ENCODE results near the gene KRTAP19-1. TPM values are rescaled to one million over a fixed set of nuclear protein-coding genes. Genes with fewer than 3 reads are reported as not detected.

KRTAP19-1 gene
- total RNA-seq, 1 experiment from 2014 or later = not detected

DNA sequence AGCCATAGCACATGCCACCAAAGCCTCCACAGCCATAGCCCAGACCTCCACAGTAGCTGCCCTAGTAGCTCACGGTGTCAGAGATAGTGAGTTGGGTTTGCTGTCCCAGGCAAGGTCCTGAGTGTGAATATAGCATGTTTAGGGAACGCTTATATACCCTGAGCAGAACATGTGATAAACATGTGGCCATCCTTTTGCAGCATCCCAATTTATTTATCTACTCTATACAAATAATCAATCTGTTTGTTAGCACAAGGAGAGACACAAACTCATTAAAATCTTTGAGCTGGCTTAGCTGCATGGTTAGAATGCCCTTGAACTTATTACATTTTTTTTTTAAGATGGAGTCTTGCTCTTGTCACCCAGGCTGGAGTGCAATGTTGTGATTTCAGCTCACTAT, 7.2 kb upstream of the KRTAP19-1 start, which contains the start of gene KRTAP19-2:
Gene KRTAP19-2 (minus strand): TSS at position 101 of the 400 bp plus-strand sequence. CDS start 88 bp downstream, at position 13.
- TF ChIP-seq EZH2 (IDR thresholded peaks at IDR 0.05; ENCODE audit: borderline replicate concordance, low read depth, low read length, poor library complexity, severe bottlenecking) = no peak
- TF ChIP-seq, protein P1, sequence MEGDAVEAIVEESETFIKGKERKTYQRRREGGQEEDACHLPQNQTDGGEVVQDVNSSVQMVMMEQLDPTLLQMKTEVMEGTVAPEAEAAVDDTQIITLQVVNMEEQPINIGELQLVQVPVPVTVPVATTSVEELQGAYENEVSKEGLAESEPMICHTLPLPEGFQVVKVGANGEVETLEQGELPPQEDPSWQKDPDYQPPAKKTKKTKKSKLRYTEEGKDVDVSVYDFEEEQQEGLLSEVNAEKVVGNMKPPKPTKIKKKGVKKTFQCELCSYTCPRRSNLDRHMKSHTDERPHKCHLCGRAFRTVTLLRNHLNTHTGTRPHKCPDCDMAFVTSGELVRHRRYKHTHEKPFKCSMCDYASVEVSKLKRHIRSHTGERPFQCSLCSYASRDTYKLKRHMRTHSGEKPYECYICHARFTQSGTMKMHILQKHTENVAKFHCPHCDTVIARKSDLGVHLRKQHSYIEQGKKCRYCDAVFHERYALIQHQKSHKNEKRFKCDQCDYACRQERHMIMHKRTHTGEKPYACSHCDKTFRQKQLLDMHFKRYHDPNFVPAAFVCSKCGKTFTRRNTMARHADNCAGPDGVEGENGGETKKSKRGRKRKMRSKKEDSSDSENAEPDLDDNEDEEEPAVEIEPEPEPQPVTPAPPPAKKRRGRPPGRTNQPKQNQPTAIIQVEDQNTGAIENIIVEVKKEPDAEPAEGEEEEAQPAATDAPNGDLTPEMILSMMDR (conservative IDR thresholded peaks at IDR 0.05; ENCODE audit: low read depth, low read length) = no peak
- POLR2A ChIA-PET (ENCODE audit: low non-redundant PET) = no interaction called here
- CTCF ChIA-PET = no interaction called here
- BruUV-seq (replicated peaks) = no TSS peak
- Histone ChIP-seq H3K4me3 (ENCODE audit: low read depth, low read length, poor library complexity, severe bottlenecking) (no peak within 1 kb of the TSS), H3K9me3 (ENCODE audit: low read depth, low read length, poor library complexity, severe bottlenecking) (peaks cover 7% of the 10 kb centered on the region), H3K27ac (ENCODE audit: low read depth, low read length, poor library complexity, severe bottlenecking) (no peak within 1 kb of the TSS), H3K27me3 (replicated peaks; ENCODE audit: insufficient read depth, low read depth, low read length, poor library complexity) (no peaks in the 10 kb centered on the region), H3K36me3 (ENCODE audit: insufficient read depth, low read length, poor library complexity, severe bottlenecking) (no peaks in the 10 kb centered on the region), H3K4me1 (ENCODE audit: insufficient read depth, low read length, poor library complexity, severe bottlenecking) (no peaks in the 10 kb centered on the region)
- no peak for DNase-seq (ENCODE audit: low spot score)
- intact Hi-C loops (cut with micrococcal nuclease; ENCODE audit: unreplicated experiment) = no loop called here

DNA sequence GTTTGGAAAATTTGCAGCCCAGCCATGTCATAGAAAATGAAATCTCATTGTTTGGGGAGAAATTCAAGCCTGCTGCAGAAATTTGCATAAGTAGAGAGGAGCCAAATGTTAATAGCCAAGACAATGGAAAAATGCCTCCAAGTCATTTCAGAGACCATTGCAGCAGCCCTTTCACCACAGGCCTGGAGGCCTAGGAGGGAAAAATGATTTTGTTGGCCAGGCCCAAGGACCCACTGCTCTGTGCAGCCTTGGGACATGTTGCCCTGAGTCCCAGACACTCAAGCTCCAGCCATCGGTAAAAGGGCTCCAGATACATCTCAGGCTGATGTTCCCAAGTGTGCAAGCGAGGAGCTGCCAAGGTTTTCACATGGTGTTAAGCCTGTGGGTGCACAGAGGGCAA, 6.0 kb upstream of the KRTAP19-1 start:
- BruUV-seq (replicated peaks) = no TSS peak
- peaks cover 7% of the 10 kb centered on the region for H3K9me3 ChIP-seq (ENCODE audit: low read depth, low read length, poor library complexity, severe bottlenecking)
- no peak overlapping the region for H3K4me3 ChIP-seq (ENCODE audit: low read depth, low read length, poor library complexity, severe bottlenecking)
- no peaks in the 10 kb centered on the region for H3K36me3 ChIP-seq (ENCODE audit: insufficient read depth, low read length, poor library complexity, severe bottlenecking)
- TF ChIP-seq EZH2 (IDR thresholded peaks at IDR 0.05; ENCODE audit: borderline replicate concordance, low read depth, low read length, poor library complexity, severe bottlenecking) = no peak
- TF ChIP-seq, protein P1 (conservative IDR thresholded peaks at IDR 0.05; ENCODE audit: low read depth, low read length) = no peak
- H3K27me3 ChIP-seq (replicated peaks; ENCODE audit: insufficient read depth, low read depth, low read length, poor library complexity) = no peaks in the 10 kb centered on the region
- no peak overlapping the region for H3K27ac ChIP-seq (ENCODE audit: low read depth, low read length, poor library complexity, severe bottlenecking)
- CTCF ChIA-PET = no interaction called here
- intact Hi-C loops (cut with micrococcal nuclease; ENCODE audit: unreplicated experiment) = no loop called here
- POLR2A ChIA-PET (ENCODE audit: low non-redundant PET) = no interaction called here
- DNase-seq (ENCODE audit: low spot score) = no peak
- H3K4me1 ChIP-seq (ENCODE audit: insufficient read depth, low read length, poor library complexity, severe bottlenecking) = no peaks in the 10 kb centered on the region

DNA sequence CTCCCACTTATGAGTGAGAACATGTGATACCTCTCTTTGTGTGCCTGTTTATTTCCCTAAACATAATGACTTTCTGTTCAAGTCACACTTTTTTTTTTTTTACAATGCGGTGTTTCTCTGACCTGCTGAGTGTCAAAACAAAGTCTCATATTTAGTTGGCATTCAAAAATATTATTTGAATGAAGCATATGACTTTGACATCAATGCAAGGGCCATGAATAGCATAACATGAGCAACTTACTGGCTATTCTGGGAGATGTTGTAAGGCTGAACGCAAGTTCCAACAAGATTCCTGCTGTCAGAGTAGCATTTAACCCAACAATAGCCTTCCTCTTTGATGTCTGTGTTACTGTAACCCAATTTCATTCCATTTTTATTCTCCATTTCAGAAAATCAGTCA, 2.0 kb upstream of the KRTAP19-1 start:
- POLR2A ChIA-PET (ENCODE audit: low non-redundant PET) = no interaction called here
- peaks cover 3% of the 10 kb centered on the region for H3K9me3 ChIP-seq (ENCODE audit: low read depth, low read length, poor library complexity, severe bottlenecking)
- H3K4me3 ChIP-seq (ENCODE audit: low read depth, low read length, poor library complexity, severe bottlenecking) = no peak overlapping the region
- no peaks in the 10 kb centered on the region for H3K4me1 ChIP-seq (ENCODE audit: insufficient read depth, low read length, poor library complexity, severe bottlenecking)
- BruUV-seq (replicated peaks) = no TSS peak
- DNase-seq (ENCODE audit: low spot score) = no peak
- no peak overlapping the region for H3K27ac ChIP-seq (ENCODE audit: low read depth, low read length, poor library complexity, severe bottlenecking)
- H3K36me3 ChIP-seq (ENCODE audit: insufficient read depth, low read length, poor library complexity, severe bottlenecking) = no peaks in the 10 kb centered on the region
- intact Hi-C loops (cut with micrococcal nuclease; ENCODE audit: unreplicated experiment) = no loop called here
- CTCF ChIA-PET = no interaction called here
- TF ChIP-seq, protein P1 (conservative IDR thresholded peaks at IDR 0.05; ENCODE audit: low read depth, low read length) = no peak
- no peak for TF ChIP-seq EZH2 (IDR thresholded peaks at IDR 0.05; ENCODE audit: borderline replicate concordance, low read depth, low read length, poor library complexity, severe bottlenecking)
- no peaks in the 10 kb centered on the region for H3K27me3 ChIP-seq (replicated peaks; ENCODE audit: insufficient read depth, low read depth, low read length, poor library complexity)

Data from A673 (cell line).